ENCODE measurements around the gene GADL1.

GADL1 gene

DNA sequence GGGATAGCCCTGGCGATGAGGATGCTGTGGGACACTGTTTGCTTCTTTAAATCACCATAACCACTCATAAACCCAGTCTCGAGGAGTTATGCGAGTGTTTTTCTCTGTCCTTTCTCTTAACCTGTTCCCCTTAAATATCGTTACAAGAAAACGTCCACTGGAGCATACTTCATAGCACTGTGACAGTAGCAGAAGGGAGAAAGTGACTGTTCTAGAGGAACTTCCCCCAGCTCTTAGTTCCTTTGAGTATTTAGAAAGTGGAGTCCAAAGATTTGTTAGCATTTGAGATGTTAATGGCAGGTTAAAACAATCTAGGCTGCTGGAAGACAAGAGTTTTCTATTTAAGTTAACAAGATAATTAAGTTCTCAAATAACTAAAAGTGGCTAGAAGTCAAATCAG is 142.0 kb downstream of the GADL1 start:
- Histone ChIP-seq H3K27me3 (ENCODE audit: control insufficient read depth in 5 of 5, insufficient read depth in 4 of 5, low read length in 5 of 5) (no peaks in the 10 kb centered on the region), H3K27ac (ENCODE audit: low read depth, low read length) (no peak overlapping the region), H3K9me3 (ENCODE audit: control insufficient read depth in 5 of 5, low read length in 5 of 5) (no peaks in the 10 kb centered on the region)

DNA sequence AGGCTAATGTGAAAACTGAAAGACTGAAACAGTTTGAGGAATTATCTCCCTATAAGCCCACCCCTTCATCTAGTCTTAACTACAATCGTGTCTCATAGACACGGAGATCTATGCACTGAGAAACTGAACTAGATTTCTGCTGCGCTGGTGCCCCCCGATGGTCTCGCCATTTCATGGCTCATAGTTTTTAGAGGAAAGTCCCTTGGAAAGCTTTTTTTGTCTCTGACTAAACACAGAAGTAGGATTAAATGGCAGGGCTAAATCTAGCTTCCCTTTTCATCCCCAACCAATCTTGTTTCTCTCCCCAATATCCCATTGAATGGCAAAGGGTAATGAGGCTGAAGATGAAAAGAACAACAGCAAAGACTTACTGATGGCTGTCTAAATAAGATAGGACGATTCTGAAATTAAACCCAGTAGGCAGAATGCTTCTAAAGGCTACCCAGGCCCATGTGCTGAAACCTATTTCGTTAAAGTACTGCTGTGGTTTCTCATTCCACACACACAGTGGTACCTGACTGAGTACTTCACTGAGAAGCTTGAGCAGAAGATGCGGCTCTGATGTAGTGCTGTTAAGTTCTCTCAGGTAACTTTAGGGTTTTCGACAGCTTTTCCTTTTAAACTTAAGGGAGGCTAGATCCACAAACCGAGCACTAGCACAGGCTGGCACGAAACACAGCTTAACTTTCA is 142.7 kb downstream of the GADL1 start:
- no peak overlapping the region for H3K9ac ChIP-seq (ENCODE audit: low read length in 5 of 5)
- no peak overlapping the region for H3K27ac ChIP-seq (ENCODE audit: low read depth, low read length)
- no peak overlapping the region for H3K4me3 ChIP-seq (ENCODE audit: low read depth in 1 of 5, low read length in 5 of 5)
- no peaks in the 10 kb centered on the region for H3K4me1 ChIP-seq (ENCODE audit: control insufficient read depth in 5 of 5, insufficient read depth in 5 of 5, low read length in 5 of 5)
- H3K36me3 ChIP-seq (ENCODE audit: control insufficient read depth in 5 of 5, insufficient read depth in 5 of 5, low read length in 5 of 5), result no peaks in the 10 kb centered on the region
- no peaks in the 10 kb centered on the region for H3K9me3 ChIP-seq (ENCODE audit: control insufficient read depth in 5 of 5, low read length in 5 of 5)
- no peaks in the 10 kb centered on the region for H3K27me3 ChIP-seq (ENCODE audit: control insufficient read depth in 5 of 5, insufficient read depth in 4 of 5, low read length in 5 of 5)

More for the DNA sequence above, 142.0 kb downstream of the GADL1 start:
- H3K9ac ChIP-seq (ENCODE audit: low read length in 5 of 5), result no peak overlapping the region
- no peaks in the 10 kb centered on the region for H3K4me1 ChIP-seq (ENCODE audit: control insufficient read depth in 5 of 5, insufficient read depth in 5 of 5, low read length in 5 of 5)
- no peak overlapping the region for H3K4me3 ChIP-seq (ENCODE audit: low read depth in 1 of 5, low read length in 5 of 5)
- no peaks in the 10 kb centered on the region for H3K36me3 ChIP-seq (ENCODE audit: control insufficient read depth in 5 of 5, insufficient read depth in 5 of 5, low read length in 5 of 5)

DNA sequence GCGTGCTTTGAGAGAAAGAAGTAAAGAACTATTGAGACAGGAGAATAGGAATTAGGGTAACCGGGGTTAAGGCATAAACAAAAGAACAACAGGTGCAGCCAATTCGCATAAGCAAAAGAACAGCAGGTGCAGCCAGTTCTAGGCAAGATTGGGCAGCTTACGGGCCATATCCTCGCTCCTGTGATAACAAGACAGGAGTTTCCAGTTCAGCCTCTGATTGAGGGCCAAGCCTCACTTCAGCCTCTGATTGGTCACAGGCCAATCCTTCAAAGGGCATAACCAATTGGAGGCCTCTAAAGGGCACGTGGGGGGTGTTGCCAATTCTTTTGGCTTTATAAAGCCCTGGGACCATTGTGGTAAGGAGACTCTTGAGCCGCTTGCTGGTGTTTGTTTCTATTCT is 143.5 kb downstream of the GADL1 start:
- Histone ChIP-seq H3K4me3 (ENCODE audit: low read depth in 1 of 5, low read length in 5 of 5) (no peak overlapping the region), H3K27ac (ENCODE audit: low read depth, low read length) (no peak overlapping the region), H3K9ac (ENCODE audit: low read length in 5 of 5) (no peak overlapping the region), H3K9me3 (ENCODE audit: control insufficient read depth in 5 of 5, low read length in 5 of 5) (no peaks in the 10 kb centered on the region), H3K36me3 (ENCODE audit: control insufficient read depth in 5 of 5, insufficient read depth in 5 of 5, low read length in 5 of 5) (no peaks in the 10 kb centered on the region), H3K4me1 (ENCODE audit: control insufficient read depth in 5 of 5, insufficient read depth in 5 of 5, low read length in 5 of 5) (no peaks in the 10 kb centered on the region), H3K27me3 (ENCODE audit: control insufficient read depth in 5 of 5, insufficient read depth in 4 of 5, low read length in 5 of 5) (no peaks in the 10 kb centered on the region)

DNA sequence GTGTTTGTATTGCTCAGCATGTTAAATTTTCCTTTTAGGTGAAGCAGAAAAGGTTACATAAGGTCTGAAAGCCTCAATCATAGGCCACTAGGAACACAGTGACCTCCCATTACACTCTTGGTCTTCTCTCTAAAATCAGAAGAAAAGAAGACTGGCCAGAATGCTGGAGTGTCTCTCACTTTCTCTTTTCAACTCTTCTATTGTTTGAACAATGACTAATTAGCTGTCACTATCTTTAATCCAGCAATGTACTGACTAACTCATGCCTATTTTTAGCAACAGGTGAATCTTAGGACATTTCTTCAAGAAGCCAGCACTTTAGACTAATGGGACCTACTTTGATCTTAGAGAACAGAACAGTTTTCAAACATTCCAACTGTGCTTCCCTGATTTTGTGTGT is 145.2 kb downstream of the GADL1 start:
- H3K27ac ChIP-seq (ENCODE audit: low read depth, low read length), result no peak overlapping the region
- no peak overlapping the region for H3K4me3 ChIP-seq (ENCODE audit: low read depth in 1 of 5, low read length in 5 of 5)
- H3K27me3 ChIP-seq (ENCODE audit: control insufficient read depth in 5 of 5, insufficient read depth in 4 of 5, low read length in 5 of 5), result no peaks in the 10 kb centered on the region
- no peaks in the 10 kb centered on the region for H3K9me3 ChIP-seq (ENCODE audit: control insufficient read depth in 5 of 5, low read length in 5 of 5)
- H3K36me3 ChIP-seq (ENCODE audit: control insufficient read depth in 5 of 5, insufficient read depth in 5 of 5, low read length in 5 of 5), result no peaks in the 10 kb centered on the region
- no peak overlapping the region for H3K9ac ChIP-seq (ENCODE audit: low read length in 5 of 5)
- H3K4me1 ChIP-seq (ENCODE audit: control insufficient read depth in 5 of 5, insufficient read depth in 5 of 5, low read length in 5 of 5), result no peaks in the 10 kb centered on the region

DNA sequence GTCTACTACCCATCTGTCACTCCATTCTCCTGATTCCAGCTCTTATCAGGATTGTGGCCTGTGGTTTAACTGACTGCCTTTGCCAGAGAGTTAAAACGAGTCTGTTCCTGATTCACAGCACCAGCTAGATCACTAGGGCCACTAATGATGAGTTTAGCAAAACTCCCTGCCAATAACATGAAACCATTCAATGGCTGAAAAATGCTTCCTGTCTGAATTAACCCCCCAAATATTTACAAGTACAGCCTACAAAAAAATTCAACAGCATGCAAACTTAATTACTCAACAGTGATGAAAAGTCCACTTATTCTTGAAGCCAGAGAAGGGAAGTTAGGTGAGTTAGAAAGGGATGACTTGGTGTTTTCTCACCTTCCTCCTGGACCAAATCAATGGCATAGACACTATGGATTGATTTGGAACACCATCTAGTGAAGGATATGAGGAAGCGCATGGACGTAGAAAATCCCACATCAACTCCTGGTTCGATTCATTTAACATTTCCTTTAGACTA is 146.6 kb downstream of the GADL1 start:
- no peaks in the 10 kb centered on the region for H3K9me3 ChIP-seq (ENCODE audit: control insufficient read depth in 5 of 5, low read length in 5 of 5)
- no peak overlapping the region for H3K27ac ChIP-seq (ENCODE audit: low read depth, low read length)
- no peak overlapping the region for H3K9ac ChIP-seq (ENCODE audit: low read length in 5 of 5)
- H3K4me1 ChIP-seq (ENCODE audit: control insufficient read depth in 5 of 5, insufficient read depth in 5 of 5, low read length in 5 of 5), result no peaks in the 10 kb centered on the region
- H3K36me3 ChIP-seq (ENCODE audit: control insufficient read depth in 5 of 5, insufficient read depth in 5 of 5, low read length in 5 of 5), result no peaks in the 10 kb centered on the region
- no peak overlapping the region for H3K4me3 ChIP-seq (ENCODE audit: low read depth in 1 of 5, low read length in 5 of 5)
- no peaks in the 10 kb centered on the region for H3K27me3 ChIP-seq (ENCODE audit: control insufficient read depth in 5 of 5, insufficient read depth in 4 of 5, low read length in 5 of 5)

DNA sequence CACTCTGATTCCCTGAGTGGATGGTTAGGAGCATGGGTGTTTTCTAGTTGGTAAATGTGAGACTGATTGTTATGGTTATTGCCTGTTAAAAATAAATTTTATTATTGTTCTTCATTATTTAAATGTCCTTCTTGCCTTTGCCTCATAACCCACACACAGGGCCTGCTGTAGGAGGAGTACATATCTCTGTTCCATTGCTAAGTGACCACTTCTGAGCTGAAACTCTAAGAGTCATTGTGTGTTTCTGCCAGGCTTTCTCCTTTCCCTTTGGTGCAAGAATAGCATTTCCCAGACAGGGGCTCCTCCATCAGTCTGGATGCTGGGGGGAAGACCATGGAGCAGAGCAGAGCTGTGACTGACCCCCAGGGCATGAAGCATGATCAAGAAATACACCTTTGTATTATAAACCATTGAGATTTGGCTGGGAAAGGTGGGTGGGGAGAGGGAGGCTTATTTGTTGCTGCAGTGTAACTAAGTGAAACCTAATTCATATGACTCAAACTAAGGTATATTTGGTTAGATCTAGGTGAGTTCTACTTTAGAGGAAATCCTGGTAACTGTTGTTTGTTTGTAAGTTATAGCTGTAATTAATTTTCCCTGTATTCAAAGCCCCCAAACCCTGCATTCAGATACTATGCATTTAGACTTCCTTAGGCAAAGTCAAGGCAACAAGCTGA is 150.7 kb downstream of the GADL1 start:
- H3K9ac ChIP-seq (ENCODE audit: low read length in 5 of 5), result no peak overlapping the region
- no peaks in the 10 kb centered on the region for H3K27me3 ChIP-seq (ENCODE audit: control insufficient read depth in 5 of 5, insufficient read depth in 4 of 5, low read length in 5 of 5)
- H3K4me1 ChIP-seq (ENCODE audit: control insufficient read depth in 5 of 5, insufficient read depth in 5 of 5, low read length in 5 of 5), result no peaks in the 10 kb centered on the region
- no peak overlapping the region for H3K4me3 ChIP-seq (ENCODE audit: low read depth in 1 of 5, low read length in 5 of 5)
- H3K9me3 ChIP-seq (ENCODE audit: control insufficient read depth in 5 of 5, low read length in 5 of 5), result no peaks in the 10 kb centered on the region
- no peak overlapping the region for H3K27ac ChIP-seq (ENCODE audit: low read depth, low read length)
- H3K36me3 ChIP-seq (ENCODE audit: control insufficient read depth in 5 of 5, insufficient read depth in 5 of 5, low read length in 5 of 5), result no peaks in the 10 kb centered on the region

DNA sequence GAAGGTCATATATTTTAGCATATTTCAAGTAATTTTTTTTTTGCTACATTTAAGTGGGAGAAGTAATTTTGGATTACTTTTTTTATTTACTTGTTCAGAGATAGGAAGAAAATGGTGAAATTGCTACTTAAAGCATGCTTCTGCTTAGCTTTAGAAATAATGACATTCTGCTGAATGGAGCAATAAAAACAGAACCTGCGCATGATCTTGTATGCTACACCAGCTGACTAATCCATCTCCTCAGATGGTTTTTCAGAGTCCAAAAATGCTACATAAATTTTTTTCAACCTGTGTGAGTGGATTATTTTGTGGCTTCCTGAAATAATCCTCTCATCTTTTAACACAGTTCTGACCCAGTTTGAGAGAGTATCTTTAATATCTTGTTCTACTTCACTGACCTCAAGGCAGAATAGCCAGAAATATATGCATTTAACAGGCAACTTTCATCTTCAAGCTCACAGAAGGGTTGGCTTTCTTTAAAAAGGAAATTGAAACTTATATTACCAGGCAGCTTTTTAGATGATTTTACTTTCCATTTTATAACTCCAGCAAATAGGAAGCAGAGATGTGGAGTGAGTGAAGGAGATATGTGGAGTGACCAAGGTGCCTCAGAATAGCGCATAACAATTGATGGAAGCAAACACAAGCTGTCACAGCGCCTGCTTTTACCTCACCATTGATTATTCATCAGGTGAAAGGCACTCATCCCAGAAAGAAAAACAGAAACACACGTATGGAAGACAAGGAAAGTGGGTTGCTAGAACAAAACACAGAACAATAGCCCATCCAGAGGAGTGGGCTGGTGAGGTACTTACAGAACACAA is 151.5 kb downstream of the GADL1 start:
- H3K27me3 ChIP-seq (ENCODE audit: control insufficient read depth in 5 of 5, insufficient read depth in 4 of 5, low read length in 5 of 5), result no peaks in the 10 kb centered on the region
- H3K4me1 ChIP-seq (ENCODE audit: control insufficient read depth in 5 of 5, insufficient read depth in 5 of 5, low read length in 5 of 5), result peaks cover 0 to 3% (median 0%) of the 10 kb centered on the region in 5 donors
- H3K9me3 ChIP-seq (ENCODE audit: control insufficient read depth in 5 of 5, low read length in 5 of 5), result no peaks in the 10 kb centered on the region
- H3K9ac ChIP-seq (ENCODE audit: low read length in 5 of 5), result no peak overlapping the region
- H3K36me3 ChIP-seq (ENCODE audit: control insufficient read depth in 5 of 5, insufficient read depth in 5 of 5, low read length in 5 of 5), result no peaks in the 10 kb centered on the region
- no peak overlapping the region for H3K27ac ChIP-seq (ENCODE audit: low read depth, low read length)
- no peak overlapping the region for H3K4me3 ChIP-seq (ENCODE audit: low read depth in 1 of 5, low read length in 5 of 5)

DNA sequence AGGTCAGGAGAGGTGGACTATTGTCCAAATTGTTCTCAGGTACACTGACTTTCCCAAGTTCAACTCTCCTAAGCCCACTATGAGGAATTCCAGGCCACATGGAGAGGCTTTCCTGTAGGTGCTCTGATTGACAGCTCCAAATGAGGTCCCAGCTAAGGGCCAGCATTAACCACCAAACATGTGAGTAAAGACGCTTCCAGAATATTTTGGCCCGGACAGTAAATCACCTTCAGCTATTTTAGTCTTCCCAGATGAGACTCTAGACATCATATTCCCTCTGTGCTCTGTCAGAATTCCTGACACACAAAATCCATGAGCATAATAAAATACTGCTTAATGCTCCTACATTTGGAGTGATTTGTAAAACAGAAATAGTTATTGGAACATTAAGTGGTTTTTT is 152.6 kb downstream of the GADL1 start:
- Histone ChIP-seq H3K36me3 (ENCODE audit: control insufficient read depth in 5 of 5, insufficient read depth in 5 of 5, low read length in 5 of 5) (no peaks in the 10 kb centered on the region), H3K9ac (ENCODE audit: low read length in 5 of 5) (no peak overlapping the region), H3K27ac (ENCODE audit: low read depth, low read length) (no peak overlapping the region), H3K27me3 (ENCODE audit: control insufficient read depth in 5 of 5, insufficient read depth in 4 of 5, low read length in 5 of 5) (no peaks in the 10 kb centered on the region), H3K4me1 (ENCODE audit: control insufficient read depth in 5 of 5, insufficient read depth in 5 of 5, low read length in 5 of 5) (peaks cover 0 to 7% (median 0%) of the 10 kb centered on the region in 5 donors), H3K4me3 (ENCODE audit: low read depth in 1 of 5, low read length in 5 of 5) (no peak overlapping the region), H3K9me3 (ENCODE audit: control insufficient read depth in 5 of 5, low read length in 5 of 5) (no peaks in the 10 kb centered on the region)

DNA sequence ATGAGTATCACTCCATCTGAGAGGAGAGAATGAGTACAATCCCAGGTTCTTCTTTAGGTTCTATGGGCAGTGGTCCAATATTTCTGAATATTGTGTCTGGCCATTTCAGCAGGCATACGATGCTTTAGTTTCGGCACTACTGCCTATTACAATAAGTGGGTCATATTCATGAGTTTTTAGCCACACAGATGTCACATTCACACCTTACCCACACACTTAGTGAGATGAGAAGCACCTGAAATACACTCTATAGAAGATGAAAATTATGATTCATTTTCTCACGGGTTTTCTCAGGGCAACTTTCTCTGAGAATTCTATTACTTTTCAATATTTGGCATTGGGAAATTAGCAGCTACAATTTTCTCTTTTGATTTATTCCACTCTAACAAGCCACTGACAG is 155.9 kb downstream of the GADL1 start:
- no peaks in the 10 kb centered on the region for H3K36me3 ChIP-seq (ENCODE audit: control insufficient read depth in 5 of 5, insufficient read depth in 5 of 5, low read length in 5 of 5)
- no peaks in the 10 kb centered on the region for H3K27me3 ChIP-seq (ENCODE audit: control insufficient read depth in 5 of 5, insufficient read depth in 4 of 5, low read length in 5 of 5)
- H3K4me1 ChIP-seq (ENCODE audit: control insufficient read depth in 5 of 5, insufficient read depth in 5 of 5, low read length in 5 of 5), result peaks cover 0 to 22% (median 0%) of the 10 kb centered on the region in 5 donors
- H3K27ac ChIP-seq (ENCODE audit: low read depth, low read length), result no peak overlapping the region
- H3K4me3 ChIP-seq (ENCODE audit: low read depth in 1 of 5, low read length in 5 of 5), result no peak overlapping the region
- no peak overlapping the region for H3K9ac ChIP-seq (ENCODE audit: low read length in 5 of 5)
- no peaks in the 10 kb centered on the region for H3K9me3 ChIP-seq (ENCODE audit: control insufficient read depth in 5 of 5, low read length in 5 of 5)
